CD1c-positive myeloid dendritic cell (primary cell): ENCODE measurements around the gene ZNF138.
"Not testable (repeated sequence)": the region's sequence is repeated elsewhere in the genome, so short reads cannot be mapped to it uniquely, and the experiment has no call there.

Experiments
- DNase-seq: peaks from one replicate; pipeline ENCODE4 v3.0.0-alpha.2; 2016; ENCODE audit errors: extremely low spot score

The ZNF138 gene

GRCh38 chr7:64794171-64794844 is at the start of gene ZNF138:
Gene ZNF138, plus strand, starts transcription at chr7:64794428. Its CDS starts 141 bp downstream, at chr7:64794569.
- peak; percentile 95 for DNase-seq

- DNase-seq, result no peak
These were observed 49.5 kb upstream of the ZNF138 start for GRCh38 chr7:64744680-64745079.

GRCh38 chr7:64747802-64748201 is 46.4 kb upstream of the ZNF138 start:
- DNase-seq, result no peak

GRCh38 chr7:64753032-64753431 is 41.2 kb upstream of the ZNF138 start:
- DNase-seq, result no peak

- DNase-seq, result no peak
These were observed 38.4 kb upstream of the ZNF138 start for GRCh38 chr7:64755865-64756264.

GRCh38 chr7:64758151-64758550 is 36.1 kb upstream of the ZNF138 start:
- DNase-seq, result no peak

- DNase-seq, result no peak
These were observed 25.4 kb upstream of the ZNF138 start for GRCh38 chr7:64768824-64769223.

GRCh38 chr7:64774204-64774842 is 19.9 kb upstream of the ZNF138 start:
- DNase-seq, result no peak

GRCh38 chr7:64775289-64775688 is 18.9 kb upstream of the ZNF138 start:
- no peak for DNase-seq

- not testable (repeated sequence) for DNase-seq
These were observed 9.4 kb upstream of the ZNF138 start for GRCh38 chr7:64784842-64785241.

- DNase-seq, result no peak
These were observed 6.9 kb upstream of the ZNF138 start for GRCh38 chr7:64787295-64787694.

GRCh38 chr7:64789241-64789640 is 5.0 kb upstream of the ZNF138 start:
- not testable (repeated sequence) for DNase-seq

GRCh38 chr7:64793106-64793755 is 997 bp upstream of the ZNF138 start:
- no peak for DNase-seq

- DNase-seq, result no peak
These were observed 948 bp downstream of the ZNF138 start for GRCh38 chr7:64795176-64795575.

- not testable (repeated sequence) for DNase-seq
These were observed 4.9 kb downstream of the ZNF138 start for GRCh38 chr7:64799169-64799568.

GRCh38 chr7:64802699-64803098 is 8.5 kb downstream of the ZNF138 start:
- DNase-seq, result no peak

GRCh38 chr7:64807731-64808365 is 13.6 kb downstream of the ZNF138 start:
- no peak for DNase-seq

- DNase-seq, result no peak
These were observed 17.5 kb downstream of the ZNF138 start for GRCh38 chr7:64811767-64812166.

- no peak for DNase-seq
These were observed 36.7 kb downstream of the ZNF138 start for GRCh38 chr7:64830926-64831325.

GRCh38 chr7:64832136-64832535 is 37.9 kb downstream of the ZNF138 start:
- DNase-seq, result no peak

- no peak for DNase-seq
These were observed 40.8 kb downstream of the ZNF138 start for GRCh38 chr7:64834989-64835388.

GRCh38 chr7:64835856-64836255 is 41.6 kb downstream of the ZNF138 start:
- not testable (repeated sequence) for DNase-seq

GRCh38 chr7:64838051-64838450 is 43.8 kb downstream of the ZNF138 start:
- not testable (repeated sequence) for DNase-seq
